ENCODE measurements around the gene VPS29.
"Not testable (repeated sequence)": the region's sequence is repeated elsewhere in the genome, so short reads cannot be mapped to it uniquely, and the experiment has no call there.

VPS29 gene

DNA sequence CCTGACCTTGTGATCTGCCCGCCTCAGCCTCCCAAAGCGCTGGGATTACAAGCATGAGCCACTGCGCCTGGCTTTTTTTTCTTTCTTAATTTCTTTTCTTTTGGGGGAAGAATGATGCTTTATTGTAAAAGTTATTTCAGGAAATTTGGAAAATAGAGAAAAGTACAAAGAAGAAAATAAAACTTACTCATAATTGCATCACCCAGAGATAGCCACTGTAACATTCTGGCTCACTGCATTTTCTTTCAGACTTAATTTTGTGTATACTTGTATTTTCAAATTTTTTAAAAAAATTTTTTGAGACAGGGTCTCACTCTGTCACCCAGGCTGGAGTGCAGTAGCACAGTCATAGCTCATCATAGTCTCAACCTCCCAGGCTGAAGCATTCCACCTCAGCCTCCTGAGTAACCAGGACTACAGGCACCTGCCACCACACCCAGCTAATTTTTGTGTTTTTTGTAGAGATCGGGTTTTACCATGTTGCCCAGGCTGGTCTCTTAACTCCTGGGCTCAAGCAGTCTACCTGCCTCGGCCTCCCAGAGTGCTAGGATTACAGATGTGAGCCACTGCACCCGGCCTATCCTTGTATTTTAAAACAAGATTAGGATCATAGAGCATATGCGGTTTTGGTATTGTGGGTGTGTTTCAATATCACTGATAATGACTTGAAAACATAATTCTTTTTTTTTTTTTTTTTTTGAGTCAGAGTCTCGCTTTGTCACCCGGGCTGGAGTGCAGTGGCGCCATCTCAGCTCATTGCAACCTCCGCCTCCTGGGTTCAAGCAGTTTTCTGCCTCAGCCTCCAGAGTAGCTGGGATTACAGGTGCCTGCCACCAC lies 19.2 kb upstream of the VPS29 start:
- DNase-seq: not testable (repeated sequence)

DNA sequence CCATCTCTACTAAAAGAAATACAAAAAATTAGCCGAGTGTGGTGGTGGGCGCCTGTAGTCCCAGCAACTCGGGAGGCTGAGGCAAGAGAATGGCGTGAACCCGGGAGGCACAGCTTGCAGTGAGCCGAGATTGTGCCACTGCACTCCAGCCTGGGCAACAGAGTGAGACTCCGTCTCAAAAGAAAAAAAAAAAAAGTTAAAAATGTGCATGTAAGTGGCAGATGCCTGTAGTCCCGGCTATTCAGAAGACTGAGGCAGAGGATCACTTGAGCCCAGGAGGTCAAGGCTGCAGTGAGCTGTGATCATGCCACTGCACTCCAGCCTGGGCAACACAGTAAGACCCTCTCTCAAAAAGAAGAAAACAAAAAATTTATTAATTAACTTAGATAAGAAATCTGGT lies 16.1 kb upstream of the VPS29 start:
- not testable (repeated sequence) for DNase-seq

DNA sequence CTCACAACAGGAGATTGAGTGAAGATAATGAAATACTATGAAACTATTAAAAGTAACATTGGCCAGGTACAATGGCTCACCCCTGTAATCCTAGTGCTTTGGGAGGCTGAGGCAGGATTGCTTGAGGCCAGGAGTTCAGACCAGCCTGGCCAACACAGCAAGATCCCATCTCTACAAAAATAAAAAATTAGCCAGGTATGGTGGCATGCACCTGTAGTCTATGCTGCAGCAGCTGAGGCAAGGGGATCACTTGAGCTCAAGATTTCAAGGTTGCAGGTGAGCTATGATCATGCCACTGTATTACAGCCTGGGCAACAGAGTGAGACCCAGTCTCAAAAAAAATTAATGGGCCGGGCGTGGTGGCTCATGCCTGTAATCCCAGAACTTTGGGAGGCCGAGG lies 15.1 kb upstream of the VPS29 start:
- no peak for DNase-seq

DNA sequence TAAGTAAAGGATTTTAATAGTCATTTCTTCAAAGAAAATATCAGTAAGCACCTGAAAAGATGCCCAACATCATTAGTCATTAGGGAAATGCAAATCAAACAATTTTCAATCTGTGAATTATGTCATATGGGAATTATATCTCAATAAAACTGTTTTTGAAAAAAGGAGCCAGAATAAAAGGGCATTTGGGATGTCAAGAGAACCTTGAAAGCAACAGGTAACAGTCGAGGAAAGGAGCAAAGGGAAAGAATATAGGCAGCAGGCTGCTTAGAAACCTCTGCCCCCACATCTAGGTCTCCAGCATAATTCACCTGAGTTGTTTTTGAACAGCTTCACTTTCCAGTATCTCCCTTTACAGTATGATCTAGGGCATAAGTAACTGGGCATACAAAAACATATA lies 12.5 kb upstream of the VPS29 start:
- DNase-seq: no peak

DNA sequence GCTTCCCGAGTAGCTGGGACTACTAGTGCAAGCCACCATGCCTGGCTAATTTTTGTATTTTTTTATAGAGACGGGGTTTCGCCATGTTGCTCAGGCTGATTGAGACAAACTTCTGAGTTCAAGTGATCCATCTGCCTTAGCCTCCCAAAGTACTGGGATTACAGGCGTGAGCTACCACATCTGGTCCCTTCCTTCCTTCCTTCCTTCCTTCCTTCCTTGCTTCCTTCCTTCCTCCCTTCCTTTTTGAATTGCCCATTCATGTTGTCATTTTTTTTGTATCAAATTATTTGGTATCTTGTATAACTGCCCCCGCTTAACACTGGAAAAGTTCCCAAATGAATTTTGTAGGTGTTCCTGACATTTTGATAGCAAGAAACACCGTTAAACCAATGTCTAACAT lies 11.9 kb upstream of the VPS29 start:
- no peak for DNase-seq

DNA sequence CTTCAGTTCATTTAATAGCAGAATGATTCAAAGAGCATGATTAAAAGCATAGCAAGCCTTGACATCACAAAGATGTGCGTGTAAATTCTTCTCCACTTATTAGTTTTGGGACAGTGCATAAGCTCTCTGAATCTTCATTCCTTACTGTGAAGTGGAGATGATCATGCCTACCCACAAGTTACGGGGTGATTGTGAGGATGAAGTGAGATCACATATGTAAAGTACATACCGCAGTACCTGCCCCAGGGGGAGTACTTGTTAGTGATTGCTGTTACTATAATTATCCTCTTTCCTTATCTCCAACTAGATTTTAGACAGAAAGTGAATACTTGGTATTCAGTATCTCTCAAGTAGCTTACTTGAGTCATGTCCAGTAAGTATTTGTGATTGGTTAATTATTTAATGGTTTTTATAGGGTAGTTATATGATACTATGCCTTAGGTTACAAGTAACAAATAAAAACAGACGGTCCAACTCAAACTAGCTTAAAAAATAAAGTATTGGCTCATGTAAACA lies 6.2 kb upstream of the VPS29 start:
- no peak for DNase-seq

DNA sequence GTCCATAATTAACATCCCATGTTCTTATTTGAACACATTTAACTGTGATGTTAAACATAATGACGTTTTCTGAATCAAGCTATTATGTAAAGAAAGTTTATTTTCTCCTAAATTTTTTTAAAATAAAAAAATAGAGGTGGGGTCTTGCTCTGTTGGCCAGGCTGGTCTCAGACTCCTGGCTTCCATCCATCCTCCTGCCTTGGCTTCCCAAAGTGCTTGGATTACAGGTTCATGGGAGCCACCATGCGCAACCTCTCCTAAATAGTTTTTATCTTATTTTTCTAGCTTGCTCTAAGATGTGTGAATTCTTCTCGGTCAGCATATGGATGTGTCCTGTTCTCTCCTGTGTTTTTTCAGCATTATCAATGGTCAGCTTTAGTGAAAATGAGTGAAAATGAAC lies 3.4 kb upstream of the VPS29 start:
- DNase-seq: no peak

DNA sequence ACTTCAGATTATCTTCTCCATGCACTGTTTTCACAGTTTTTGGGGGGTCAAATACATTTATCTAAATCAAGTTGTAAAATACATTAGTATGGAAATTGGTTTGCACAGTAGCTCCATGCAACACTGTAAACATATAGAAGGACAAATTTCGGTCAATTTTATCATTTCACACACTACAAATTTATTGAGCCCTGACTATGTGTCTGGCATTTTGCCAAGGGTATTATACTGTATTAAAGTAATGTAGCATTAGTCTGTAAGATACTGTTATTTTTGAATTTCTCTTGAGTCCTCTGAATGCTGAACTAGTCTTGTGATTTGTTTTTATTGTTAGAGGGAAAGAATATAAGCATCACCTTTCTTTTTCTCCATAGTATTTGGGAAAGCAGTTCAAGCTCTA lies 1.5 kb upstream of the VPS29 start:
- DNase-seq: no peak

DNA sequence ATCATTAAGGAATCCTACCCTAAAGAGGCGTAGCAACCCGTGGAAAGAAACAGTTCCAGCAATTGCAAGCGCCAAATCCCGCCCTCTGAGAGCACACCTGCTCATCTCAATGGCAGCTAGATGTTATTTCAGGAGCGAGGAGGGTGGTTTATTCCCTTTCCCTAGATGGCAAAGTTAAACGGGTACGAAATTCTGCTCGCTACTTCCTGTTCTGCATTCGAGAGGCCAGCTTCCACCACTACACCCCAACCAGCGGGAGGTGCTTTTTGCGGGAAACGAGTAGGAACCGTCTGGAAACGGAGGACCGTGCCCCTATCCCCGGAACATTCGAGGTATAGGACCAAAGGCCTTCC lies 536 bp downstream of the VPS29 start:
- peak; percentile 36 for DNase-seq

DNA sequence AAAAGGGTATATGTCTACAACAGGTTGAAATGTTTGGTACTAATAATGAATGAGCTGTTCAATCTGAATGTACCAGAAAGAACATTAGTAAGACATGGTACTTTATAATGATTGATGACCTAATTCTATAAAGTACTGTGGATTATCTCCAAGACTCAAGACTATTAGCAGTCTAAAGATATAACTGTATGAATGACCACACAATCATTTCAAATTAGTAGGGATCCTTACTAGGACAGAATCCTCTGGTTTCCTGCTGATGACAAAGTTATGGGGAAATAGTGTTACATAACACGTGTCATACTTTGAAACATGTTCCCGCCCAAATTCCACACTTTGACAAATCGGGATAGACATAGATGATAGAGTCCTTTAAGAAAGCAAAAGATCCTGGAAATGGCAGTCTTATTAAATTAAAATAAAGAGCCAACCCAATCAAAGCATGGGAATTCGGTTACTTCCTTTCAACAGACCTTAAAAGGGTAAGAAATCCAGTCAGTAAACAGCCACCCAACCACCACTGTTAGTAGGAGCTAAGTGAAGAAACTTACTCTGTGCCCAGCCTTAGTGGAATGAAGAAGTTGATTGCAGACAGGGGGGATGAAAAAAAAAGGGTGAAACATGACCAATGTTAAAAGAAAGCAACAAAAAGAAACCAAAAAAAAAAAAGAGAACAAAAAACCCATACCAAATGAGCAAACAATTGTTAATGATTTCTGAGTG lies 2.8 kb downstream of the VPS29 start:
- no peak for DNase-seq

DNA sequence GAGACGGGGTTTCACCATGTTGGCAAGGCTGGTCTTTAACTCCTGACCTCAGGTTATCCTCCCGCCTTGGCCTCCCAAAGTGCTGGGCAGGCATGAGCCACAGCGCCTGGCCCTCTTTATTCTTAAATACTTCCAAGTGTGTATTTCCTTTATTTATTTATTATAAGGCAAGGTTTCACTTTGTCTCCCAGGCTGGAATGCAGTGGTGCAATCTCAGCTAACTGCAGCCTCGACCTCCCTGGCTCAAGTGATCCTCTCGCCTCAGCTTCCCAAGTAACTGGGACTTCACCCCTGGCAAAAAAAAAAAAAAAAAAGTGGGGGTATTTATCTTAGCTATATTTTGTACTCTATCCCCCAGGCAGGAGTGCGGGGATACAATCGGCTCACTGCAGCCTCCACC lies 26.5 kb downstream of the VPS29 start:
- no peak for DNase-seq

DNA sequence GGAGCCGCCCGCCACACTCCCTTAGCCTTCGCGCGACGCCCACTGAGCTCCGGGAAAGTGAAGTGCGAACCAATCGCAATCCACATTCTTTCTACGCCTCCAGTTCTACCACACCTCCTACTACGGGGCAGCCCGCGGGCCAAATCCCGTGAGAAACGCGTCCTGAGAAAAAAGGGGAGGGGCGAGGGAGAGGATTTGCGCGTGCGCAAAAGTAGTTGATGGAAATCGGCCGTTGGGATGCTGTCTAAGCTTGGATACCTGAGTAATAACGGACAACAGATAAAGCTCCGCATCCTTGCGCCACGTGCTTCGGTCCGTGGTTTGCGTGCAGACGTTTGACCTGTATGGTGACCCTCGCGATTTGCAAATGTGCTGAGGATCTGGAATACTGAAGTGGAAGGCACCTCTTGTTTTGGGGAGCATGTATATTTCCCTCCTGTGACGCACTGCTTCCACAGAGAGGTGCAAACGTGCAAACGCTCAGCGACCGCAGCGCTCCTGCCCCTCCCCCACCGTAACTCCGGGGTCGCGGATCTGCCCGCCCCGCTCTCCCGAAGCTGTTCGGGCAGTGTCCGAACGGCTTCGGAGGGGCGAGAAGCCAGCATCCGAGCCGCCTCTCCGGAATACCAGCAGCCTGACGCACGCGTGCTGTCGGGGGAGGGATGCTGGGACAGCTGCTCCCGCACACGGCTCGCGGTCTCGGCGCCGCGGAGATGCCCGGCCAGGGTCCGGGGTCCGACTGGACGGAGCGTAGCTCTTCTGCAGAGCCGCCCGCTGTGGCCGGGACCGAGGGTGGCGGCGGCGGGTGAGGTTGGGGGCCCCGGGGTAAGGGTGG lies 33.5 kb downstream of the VPS29 start, which contains the start of the genes FAM216A and GPN3:
Gene FAM216A (plus strand): TSS at position 632 of the 835 bp plus-strand sequence. CDS start 31 bp downstream, at position 663.
Gene GPN3 (minus strand): TSS at position 44 of the 835 bp plus-strand sequence. CDS start 54 bp downstream, outside the sequence.
- peak; percentile 95 for DNase-seq

DNA sequence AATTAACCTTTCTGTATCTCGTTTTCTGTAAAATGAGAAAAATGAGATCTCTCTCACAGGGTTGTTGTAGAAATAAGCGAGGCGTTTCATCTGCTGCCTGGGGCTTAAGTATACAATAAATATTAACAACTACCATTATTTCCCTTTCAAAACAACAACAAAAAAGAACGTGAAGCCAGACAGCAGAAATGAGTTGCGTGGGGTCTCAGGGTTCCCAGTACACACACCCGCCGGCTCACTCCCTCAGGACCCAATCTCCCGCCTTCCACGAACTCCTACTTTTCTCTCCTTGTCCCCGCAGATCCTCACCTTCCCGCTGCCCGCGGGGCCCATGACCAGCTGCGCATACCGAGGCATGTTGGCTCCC lies 34.1 kb downstream of the VPS29 start:
- no peak for DNase-seq

DNA sequence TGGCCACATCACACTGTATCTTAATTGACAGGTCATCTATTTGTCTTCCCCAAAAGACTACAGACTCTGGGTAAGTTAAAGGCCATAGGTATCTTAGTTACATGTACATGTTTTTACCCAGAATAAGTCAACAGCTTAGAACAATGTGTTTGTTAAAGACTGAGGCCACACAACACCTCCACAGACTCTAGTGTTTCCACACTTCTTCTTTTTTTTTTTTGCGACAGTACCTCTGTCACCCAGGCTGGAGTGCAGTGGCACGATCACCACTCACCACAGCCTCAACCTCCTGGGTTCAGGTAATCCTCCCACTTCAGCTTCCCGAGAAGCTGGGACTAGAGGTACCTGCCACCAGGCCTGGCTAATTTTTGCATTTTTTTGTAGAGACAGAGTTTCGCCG lies 35.1 kb downstream of the VPS29 start:
- no peak for DNase-seq

DNA sequence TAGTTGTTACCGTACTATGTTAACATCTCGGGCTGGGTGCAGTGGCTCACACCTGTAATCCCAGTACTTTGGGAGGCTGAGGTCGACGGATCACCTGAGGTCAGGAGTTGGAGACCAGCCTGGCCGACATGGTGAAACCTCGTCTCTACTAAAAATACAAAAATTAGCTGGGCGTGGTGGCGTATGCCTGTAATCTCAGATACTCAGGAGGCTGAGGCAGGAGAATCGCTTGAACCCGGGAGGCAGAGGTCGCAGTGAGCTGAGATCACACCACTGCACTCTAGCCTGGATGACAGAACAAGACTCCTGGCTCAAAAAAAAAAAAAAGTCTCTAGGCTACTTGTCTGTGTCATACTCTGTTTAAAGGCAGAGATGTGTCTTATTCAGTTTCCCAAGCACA lies 36.1 kb downstream of the VPS29 start:
- not testable (repeated sequence) for DNase-seq

DNA sequence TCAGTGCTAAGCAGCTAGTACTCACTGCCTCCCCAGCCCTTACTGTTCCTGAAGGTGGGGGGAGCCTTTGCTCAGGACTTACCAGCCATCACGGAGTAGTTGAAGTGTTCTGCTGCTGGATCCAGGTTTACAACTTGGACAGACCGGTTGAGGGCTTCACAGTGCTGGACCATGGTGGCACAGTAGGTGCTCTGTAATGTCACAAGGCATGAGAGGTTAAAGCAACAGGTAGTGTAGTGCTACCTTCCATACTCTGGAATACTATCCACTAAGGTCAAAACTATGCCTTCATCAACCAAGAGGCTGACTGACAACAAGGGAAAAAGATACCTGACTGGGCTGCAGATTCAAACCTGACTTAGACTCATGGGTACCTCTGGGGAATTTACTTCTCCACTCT lies 36.9 kb downstream of the VPS29 start:
- DNase-seq: no peak

DNA sequence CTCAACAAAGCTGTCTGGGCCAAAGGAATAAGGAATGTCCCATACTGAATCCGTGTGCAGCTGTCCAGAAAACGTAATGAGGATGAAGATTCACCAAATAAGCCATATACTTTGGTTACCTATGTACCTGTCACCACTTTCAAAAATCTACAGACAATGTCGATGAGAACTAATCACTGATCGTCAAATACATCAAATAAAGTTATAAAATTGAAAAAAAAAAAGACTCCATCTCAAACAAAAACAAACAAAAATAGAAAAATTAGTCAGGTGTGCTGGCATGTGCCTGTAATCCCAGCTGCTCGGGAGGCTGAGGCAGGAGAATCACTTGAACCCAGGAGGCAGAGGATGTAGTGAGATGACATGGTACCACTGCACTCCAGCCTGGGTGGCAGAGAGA lies 40.7 kb downstream of the VPS29 start:
- DNase-seq: not testable (repeated sequence)

DNA sequence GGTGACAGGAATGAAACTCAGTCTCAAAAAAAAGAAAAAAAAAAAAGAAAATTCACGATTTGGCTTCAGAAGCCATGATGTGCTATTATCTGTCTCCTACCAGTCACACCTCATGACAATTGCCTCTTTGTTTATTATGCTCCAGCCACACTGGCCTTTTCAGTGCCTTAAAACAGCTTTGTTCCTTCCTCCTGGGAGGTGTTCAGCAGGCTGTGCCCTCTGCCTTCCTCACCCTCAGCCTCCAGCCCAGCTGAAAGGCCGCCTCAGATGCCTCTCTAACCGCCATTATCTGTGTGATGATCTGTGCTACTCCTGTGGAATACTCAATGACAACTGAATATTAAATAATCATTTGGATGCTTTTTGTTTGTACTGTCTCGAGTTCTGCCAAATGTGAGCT lies 43.2 kb downstream of the VPS29 start:
- DNase-seq: no peak

DNA sequence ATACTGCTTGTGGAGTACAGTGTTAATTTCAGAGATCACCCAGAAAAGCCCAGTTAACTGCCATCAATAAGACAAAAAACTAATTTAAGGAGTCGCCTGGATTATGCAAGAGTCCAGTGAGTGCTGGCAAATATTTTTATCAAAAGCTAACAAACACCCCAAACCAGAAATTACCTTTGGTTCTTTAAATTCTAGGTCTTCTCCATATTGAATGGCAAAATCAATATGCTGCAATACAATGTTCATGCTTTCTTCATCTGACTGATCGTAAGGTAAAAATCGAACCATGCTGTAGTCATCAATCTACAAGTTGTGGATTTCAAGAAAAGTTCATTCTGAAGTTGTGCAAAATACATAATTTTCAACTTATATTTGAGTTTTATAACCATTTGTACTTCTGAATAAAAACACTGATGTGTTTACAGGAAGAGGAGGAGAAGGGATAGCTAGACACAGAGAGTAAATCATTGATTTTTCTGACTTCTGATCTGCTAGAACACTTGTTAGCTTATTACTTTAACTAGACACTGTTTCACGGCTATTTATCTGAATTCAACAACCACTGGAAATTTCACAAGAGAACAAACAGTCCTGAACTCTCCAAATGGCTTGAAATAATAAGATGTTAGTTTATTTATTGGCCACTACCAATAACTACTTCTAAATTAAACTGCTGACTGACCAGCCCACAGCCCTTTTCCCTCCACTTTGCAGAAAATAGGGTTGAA lies 48.2 kb downstream of the VPS29 start:
- no peak for DNase-seq

DNA sequence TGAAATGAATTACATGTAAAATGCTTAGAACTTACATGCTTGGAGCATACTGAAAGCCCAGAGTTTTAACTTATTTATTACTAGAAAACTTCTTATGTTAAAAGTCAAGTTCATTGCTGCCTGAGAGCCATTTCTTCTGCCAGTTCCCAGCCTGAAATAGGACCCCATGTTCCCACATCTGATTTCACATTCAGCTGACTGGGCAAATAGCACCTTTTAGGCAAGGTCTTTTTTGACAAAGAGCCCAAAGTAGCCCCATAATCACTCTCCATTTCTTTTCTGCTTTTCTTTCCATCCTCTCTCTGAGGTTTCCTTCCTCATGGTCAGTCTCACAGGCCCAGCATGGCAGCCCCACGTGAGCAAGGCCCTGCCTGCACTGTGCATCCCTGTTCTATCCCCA lies 50.6 kb downstream of the VPS29 start:
- no peak for DNase-seq

DNA sequence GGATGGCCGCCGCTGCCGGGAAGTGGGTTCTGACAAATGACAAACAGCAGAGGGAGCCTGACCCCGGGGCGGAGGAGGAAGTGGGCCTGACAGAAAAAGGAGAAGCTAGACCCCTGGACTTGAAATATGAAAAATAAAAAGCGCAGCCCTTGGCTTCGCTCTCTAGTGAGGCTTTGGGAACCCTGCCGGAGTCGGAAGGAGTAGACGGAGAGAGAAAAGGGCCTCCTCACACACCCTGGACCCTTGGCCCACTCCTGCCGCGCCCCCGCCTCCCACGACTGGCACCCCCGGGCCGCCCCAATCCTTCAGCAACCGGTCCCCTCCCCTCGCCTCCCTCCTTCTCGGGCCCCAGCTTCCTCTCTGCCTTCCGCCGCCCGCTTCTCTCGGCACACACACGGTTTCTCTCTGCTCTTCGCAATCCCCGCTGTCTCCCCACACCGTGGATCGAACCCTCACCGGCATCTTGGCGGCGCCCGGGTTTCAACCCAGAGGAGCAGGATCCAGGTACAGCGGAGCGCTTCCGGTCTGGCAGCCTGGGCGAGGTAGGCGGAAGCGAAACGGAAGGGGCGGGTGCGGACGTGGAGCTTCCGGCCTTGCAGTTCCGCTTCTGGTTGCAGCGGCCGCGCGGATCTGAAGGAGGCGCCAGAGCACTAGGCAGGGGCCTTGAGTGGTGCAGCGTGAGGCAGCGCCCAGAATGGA lies 52.0 kb downstream of the VPS29 start, which contains the start of gene ARPC3:
Gene ARPC3 (minus strand): TSS at position 539 of the 699 bp plus-strand sequence. CDS start 77 bp downstream, at position 462.
- DNase-seq: peak; percentile 71

DNA sequence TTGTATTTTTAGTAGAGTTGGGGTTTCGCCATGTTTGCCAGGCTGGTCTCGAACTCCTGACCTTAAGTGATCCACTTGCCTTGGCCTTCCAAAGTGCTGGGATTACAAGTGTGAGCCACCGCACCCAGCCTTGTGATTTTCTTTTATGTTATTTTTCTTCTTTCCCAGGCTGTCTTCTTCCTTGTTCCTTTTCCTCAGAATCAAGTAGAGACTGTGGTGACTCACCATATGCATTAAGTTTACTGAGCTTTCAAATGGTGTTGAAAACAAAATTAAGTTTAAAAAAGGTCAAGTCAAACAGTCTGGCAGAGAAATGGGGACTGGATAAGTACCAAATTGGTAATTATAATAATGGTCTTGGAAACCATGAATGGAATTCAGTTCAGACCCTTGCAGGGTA lies 57.5 kb downstream of the VPS29 start:
- DNase-seq: no peak
